ENCODE results near the gene C1QTNF12.

C1QTNF12 gene

DNA sequence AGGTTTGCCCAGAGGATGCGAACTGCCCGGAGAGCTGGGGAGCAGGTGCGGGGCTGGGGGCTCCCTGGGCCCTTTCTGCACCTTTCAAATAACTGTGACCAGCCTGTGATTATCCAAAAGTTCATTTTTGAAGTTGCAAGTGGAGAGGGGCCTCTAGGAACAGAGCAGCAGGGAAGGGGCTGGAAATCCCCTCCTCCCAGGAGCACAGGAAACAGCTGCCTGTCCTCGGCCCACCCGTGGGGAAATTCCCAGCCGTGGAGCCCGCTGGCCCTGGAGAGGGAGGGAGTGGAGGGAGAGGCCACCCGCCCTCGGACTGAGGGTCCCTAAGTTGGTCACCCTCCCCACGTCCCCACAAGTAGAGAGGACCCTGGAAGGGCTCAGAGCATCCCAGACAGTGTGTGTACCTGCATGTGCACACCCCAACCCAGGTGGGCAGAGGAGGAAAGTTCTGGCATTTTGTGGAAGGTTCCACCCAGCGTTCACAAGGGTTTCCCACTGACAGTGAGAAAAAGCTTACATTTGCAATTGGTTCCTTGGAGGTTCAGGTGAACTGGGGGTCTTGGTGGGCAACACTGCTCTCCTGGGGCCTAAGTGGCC is 31.3 kb downstream of the C1QTNF12 start:
- DNase-seq (ENCODE audit: low read depth in 2 of 2, low spot score in 1 of 2), result no peak

DNA sequence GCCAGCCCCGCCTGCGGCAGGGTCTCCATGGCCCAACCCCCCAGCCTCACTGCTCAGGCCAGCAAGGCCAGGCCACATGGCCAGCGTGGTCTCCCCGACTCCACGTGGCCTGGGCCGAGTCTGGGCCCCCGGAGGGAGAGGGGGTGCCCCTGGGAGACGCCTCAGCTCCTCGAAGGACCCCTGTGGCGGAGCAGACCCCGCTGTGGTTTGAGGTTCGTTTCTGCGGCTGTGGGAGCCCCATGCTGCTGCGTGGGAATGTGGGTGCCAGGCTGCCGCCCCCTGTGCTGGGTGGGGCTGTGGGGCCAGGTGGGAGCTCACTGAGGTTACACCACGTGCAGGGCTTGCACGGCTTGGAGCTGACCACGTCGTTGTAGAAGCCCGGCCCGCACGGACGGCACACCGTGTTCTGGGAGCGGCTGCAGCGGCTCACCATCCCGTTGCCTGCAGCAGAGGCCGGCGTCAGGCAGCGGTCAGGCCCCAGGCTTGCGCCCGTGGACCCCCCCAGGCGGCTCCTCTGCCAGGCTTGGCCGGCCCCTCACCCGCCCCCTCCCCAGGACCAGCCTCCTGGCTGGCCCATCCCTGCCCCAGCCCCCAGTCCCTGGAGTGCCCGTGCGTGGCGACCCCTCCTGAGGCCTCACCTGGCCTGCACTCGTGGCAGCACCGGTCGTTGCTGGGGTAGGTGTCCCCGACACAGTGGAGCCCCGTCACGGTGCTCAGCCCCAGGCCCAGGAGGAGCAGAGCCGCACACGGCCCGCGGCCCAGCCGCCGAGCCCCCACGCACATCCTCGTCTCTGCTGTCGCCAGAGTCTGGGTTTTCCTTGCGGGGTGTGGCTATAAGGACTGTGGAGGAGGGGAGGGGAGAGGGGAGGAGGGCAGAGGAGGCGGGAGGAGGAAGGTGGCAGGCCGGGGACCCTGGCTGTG is 32.9 kb downstream of the C1QTNF12 start, which contains the start of gene TNFRSF4:
Gene TNFRSF4, minus strand, starts transcription at position 809 of the 921 bp plus-strand sequence. Its CDS starts 26 bp downstream, at position 783.
- no peak for DNase-seq (ENCODE audit: low read depth in 2 of 2, low spot score in 1 of 2)

DNA sequence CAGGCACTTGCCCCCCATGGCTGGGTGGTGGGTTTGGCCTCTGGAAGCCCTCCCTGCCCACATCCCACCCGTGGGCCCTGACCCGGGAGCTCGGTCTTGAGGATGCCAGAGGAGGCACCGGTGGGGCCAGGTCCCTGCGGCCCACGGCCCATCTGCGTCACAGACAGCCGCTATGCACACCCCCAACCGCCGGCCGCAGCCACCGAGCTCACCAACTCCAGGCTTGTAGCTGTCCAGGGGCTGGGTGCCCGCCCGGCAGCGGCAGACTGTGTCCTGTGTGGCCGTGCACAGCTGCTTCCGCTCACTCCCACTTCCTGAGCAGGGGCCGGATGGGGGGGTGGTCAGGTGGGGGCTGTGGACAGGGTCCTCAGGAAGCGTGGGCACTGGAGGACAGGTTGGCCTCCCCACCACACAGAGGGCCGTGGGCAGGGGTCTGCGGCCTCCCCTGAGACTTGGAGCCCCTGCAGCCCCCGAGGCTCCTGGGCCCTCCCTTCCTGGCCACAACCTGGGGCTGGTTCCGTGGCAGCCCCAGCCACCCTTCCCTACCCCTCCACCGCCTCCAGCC is 33.7 kb downstream of the C1QTNF12 start:
- peak in 1 of 2 donors; percentile 46 for DNase-seq (ENCODE audit: low read depth in 2 of 2, low spot score in 1 of 2)

DNA sequence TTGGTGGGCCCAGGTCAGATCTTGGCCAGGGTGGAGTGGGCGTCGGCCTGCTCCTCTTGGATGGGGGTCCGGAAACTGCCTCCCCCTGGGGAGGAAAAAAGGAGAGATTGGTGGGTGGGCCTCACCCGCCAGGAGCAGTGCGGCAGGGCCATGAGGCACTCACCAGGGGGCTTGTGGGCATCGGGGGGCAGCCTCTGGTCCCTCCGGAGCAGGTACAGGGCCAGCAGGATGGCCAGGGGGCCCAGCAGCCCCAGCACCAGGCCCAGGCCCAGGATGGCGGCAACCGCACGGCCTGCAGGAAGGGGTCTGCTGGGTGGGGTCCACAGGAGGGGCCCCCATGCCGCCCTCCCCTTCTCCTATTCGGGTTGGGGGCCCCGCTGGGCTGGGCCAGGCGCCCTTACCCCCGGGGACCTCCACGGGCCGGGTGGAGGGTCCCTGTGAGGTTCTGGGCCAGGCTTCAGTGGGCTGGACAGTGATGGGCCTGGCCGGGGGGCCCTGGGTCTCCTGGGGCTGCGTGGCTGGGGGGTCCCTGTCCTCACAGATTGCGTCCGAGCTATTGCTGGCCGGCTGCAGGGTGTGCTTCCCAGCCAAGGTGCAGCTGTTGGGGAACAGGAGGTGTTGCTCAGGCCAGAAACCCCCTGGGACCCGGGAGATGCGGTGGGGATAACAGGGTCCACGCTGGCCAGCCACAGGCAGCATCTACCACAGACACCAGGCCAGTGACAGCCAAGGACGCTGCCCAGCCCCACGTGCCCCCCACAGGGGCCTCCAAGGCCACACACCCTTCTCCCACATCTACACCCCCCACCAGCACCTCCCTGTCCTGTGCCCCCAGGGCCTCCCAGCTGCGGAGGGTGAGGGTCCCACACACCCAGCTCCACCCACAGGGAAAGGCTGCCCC is 34.7 kb downstream of the C1QTNF12 start:
- DNase-seq (ENCODE audit: low read depth in 2 of 2, low spot score in 1 of 2), result no peak

DNA sequence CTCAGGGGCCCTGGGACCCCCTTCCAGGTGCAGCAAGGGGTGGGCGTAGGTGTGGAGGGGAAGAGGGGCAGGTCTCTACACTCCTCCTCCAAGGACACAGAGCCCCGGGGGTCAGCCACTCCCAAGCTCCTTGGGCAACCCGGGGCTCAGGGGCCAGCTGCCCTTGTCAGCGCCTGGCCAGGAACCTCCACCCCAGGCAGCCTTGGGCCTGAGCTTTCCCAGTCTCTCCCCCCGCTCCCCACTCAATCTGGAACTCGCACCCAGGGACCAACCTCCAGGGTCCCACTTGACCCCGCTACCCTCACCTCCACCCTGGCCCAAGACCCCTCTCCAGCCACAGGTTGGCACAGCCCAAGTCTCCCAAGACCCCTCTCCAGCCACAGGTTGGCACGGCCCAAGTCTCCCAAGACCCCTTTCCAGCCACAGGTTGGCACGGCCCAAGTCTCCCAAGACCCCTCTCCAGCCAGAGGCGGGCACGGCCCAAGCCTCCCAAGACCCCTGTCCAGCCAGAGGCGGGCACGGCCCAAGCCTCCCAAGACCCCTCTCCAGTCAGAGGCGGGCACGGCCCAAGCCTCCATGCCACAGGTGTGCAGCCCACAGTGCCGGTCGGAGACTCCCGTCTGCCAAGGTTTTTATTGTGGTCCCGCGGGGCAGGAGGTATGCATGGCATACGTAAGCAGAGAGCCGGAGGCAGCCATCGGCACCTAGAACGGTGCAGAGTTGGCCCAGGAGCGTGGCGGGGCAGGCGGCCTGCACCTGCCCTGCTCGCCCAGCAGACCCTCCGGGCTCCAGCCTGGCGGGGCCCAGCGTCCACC is 35.6 kb downstream of the C1QTNF12 start:
- no peak for DNase-seq (ENCODE audit: low read depth in 2 of 2, low spot score in 1 of 2)

DNA sequence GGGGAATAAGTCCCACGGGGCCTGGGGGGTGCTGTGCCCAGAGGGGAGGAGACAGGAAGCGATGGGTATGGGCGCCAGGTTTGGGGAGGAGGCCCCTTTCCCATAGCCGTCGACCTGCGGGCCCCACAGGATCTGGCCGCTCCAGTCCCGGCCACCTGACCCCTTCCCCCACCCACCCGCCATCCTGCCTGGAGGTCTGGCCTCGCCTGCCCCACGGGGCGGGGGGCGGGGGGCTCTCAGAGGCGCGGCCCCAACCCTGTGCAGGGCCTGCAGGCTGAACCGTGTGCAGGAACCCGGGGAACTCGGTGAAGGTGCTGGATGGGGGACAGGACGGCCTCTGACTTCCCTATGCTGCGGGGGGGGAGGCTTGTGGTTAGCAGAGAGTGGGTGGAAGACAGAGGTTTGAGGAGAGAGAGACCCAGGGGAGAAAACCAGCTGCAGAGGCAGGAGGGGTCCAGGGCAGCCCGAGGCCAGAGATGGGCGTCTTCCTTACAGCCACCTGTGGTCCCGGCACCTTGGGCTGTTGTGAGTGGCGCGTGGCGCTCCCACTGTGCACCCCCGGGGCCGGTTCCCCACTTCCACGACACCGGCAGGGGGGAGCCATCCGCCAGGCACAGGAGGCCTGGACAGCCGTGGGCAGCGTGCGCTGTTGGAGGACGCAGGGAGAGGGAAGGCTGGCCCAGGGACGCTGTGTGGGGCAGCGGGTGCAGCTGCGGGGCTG is 37.6 kb downstream of the C1QTNF12 start:
- no peak for DNase-seq (ENCODE audit: low read depth in 2 of 2, low spot score in 1 of 2)

DNA sequence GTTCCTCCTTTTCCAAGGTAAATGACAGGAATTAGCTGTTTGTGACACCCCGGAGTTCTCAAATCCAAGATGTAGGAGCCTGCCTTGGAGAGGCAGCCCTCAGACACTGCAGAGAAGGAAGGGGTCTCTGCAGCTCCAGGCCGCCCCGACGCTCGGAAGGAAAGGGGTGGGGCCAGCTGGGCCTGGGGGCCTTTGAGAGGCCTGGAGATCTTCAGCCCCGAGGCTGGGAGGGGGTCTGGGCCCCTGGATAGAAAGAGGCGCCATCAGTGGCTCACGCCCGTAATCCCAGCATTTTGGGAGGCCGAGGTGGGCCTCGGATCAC is 39.0 kb downstream of the C1QTNF12 start:
- no peak for DNase-seq (ENCODE audit: low read depth in 2 of 2, low spot score in 1 of 2)

DNA sequence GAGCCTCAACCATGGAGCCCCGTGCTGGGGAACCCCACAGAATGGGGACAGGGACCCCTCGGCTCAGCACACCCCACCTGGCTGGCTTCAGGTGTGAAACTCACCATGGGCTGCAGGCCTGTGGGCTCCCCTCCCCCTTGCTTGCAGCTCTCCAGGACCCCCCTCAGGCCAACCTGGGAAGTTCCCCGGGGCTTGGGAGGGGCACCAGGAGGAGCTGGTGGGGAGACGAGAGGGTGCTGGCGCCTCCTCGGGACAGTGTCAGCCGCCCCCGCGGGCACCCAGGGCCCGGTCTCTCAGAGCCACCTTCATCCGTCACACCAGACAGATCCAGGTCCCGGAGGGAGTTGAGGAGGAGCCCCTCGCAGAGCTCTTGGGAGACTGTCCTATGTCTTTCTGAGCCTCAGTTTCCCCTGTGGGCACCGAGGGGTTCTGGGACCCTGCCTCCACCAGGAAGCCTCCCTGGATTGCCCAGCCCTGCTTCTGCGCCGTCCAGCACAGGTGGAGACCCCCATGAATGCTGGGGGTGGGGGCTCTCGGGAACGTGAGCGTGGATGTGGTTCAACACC is 39.5 kb downstream of the C1QTNF12 start:
- DNase-seq (ENCODE audit: low read depth in 2 of 2, low spot score in 1 of 2), result no peak

DNA sequence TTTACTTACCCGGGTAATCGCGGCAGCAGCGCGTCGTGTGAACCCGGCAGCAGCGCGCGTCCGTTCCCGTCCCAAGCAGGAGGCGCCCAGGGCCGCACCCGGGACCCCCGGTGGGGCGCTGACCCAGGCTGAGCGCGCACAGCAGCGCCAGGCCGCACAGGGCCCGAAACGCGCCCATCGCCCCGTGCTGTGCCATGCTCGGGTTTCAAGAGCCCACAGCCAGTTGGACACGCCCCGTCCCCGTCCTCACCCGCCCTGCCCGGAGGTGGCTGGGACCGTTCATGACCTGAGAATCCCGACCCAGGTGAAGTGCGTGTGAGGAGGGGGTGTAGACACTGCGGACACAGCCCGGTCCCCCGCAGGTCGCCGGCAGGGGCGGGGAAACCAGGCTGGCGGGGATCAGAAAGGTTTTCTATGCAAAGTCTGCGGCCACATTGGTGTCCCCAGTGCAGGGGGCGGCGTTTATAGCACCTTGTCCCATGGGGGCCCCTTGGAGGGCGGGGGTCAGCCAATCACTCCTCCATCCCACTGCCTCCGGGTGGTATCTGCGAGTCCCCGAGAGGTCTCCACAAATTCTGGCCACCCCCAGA is 40.1 kb downstream of the C1QTNF12 start, which contains the start of gene TNFRSF18:
Gene TNFRSF18, minus strand, starts transcription at position 217 of the 590 bp plus-strand sequence. Its CDS starts 21 bp downstream, at position 196.
- no peak for DNase-seq (ENCODE audit: low read depth in 2 of 2, low spot score in 1 of 2)

DNA sequence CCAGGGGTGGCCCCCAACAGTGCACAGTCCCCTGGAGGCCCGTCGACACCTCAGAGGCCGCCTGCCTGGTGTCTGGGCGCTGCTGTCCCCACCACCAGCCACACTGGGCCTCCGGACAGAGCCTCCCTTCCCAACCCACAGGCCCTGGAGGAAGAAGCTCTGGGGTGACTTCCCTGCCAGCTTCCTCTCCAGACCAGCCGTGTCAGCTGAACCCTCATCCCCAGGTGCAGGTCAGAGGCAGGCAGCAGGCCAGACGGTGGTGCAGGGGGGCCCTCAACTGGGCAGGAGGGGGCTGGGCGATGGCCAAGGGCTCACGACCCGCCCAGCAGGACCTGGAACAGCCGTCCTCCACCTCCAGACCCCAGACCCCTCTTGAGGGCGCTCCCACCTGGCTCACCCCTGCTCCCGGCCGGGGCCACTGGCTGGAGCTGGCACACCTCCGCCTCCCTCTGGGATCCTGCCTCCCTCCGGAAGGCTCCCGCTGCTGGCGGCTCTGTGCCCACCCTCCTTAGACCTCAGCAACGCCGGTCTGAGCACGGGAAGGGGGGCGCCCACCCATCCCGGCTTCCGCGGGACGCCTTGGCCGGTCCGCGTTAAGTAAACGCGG is 40.6 kb downstream of the C1QTNF12 start:
- no peak for DNase-seq (ENCODE audit: low read depth in 2 of 2, low spot score in 1 of 2)

DNA sequence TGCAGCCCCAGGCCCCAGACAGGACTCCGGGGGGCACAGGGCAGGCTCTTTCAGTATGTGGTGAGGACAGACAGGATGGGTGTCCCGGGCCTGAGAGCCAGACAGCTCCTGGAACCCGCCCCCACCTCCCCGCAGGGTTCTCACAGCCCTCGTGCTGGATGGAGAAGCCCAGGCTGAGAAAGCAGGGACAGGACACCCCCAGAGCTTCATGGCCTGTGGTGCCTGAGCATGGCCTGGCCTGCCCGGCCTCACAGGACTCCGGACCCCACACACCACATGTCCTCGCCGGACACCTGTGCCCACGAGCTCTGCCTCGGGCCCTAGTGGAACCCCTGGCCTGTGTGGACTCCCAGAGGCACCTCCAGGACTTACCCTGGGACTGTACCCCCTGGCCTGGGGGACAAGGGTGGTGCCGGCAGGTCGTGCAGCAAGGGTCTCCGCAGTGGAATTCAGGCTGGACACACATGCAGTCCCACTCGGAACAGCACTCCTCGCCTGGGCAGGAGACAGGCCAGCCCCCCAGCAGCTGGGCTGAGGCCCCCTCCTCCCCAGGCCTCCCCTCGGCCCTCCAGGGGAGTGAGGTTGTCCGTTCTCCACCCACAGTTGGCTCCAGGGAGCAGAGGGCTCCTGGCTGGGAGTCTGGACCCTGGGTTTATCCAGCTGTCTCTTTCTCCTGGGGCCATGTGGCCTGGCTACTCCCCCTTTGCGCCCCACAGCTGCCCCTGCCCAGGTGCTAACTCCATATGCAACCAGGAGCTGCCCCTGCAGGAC is 41.3 kb downstream of the C1QTNF12 start:
- no peak for DNase-seq (ENCODE audit: low read depth in 2 of 2, low spot score in 1 of 2)

DNA sequence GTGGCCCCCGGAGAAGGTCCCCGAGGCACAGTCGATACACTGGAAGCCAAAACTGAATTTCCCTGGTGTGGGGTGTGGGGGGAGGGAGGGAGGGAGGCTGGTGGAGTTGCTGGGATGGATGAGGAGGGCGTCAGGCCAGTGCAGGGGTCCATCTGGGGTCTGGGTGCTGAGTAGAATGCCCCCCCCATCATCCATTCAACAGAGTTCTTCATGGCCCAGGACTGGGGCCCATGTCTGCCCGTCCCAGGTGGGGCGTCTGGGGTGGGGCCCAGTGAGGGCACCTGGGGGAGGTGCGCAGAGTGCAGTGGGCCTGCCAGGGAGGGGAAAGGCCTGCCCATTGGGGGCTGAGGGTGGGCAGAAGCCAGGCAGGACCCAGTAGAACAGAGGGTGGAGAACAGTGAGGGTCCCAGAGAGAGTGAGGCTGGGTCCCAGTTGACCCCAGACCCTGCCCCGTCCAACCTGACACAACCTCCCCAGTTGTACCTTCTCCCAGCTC is 42.0 kb downstream of the C1QTNF12 start:
- DNase-seq (ENCODE audit: low read depth in 2 of 2, low spot score in 1 of 2), result no peak

DNA sequence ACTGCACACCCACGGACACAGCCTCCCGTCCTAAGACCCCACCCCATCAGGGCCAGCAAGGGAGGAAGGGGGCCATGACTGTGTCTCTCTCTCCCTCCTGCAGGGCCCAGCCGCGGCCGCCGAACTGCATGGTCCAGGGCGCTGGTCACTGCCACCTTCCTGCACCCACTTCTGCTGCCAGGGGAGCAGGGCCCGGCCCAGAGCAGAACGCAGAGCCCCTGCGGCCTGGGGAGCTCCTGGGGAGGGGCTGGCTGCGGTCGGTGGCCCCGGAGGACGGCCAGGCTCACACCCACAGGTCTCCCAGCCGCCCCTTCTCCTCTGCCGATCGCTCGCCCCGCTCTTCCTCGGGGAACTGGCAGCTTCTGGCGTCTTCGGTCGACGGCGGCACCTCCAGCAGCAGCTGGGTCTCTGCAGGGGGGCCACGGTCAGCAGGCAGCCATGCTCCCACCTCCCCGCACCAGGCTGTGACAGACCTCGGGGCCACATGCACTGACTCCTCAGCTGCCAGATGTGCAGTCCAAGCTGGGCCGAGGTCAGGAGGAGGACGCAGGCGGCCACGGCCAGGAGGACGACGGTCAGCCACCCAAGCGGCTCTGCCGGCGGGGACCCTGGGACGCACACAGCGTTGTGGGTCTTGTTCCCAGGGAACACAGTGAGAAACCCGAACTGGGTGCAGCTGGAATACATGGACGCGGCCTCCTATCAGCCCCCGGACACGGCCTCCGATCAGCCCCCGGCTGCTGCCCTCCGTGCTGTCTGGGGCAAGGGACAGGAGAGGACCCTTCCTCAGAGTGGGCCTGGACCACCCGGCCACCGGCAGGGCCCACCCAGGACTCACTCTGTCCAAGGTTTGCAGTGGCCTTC is 42.7 kb downstream of the C1QTNF12 start:
- DNase-seq (ENCODE audit: low read depth in 2 of 2, low spot score in 1 of 2), result no peak

DNA sequence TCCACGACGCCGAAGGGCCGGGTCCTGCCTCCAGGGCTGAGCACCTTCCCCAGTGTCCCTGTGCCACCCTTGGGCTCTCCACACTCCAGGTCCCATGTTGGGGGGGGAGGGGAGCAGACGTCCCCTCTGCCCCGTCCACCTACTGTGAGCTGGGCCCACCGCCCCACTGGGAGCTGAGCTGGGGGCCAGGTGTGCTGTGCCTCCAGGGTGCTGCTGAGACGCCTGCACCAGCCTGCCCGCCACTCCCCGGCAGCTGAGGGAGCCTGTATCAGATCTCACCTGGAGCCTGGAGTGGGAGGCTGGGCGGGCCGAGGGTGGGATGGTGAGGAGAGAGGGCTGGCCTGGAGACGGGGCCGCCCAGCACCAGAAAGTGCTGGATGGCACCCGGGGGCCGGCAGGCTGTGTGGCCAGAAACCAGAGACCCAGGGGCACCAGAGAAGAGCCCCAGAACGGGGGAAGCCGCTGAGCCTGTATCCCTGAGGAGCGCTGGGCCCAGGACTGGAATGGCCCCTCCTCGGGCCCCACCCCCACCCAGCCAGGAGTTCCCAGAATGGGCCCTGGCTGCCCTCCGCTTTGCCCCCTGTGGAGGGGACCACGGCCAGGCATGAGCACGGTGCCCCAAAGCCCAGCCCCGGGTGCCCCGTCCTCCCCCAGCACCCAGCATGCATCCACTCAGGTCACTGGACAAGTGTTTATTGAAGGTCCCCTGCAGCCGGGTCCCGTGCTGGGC is 43.5 kb downstream of the C1QTNF12 start:
- DNase-seq (ENCODE audit: low read depth in 2 of 2, low spot score in 1 of 2), result no peak

DNA sequence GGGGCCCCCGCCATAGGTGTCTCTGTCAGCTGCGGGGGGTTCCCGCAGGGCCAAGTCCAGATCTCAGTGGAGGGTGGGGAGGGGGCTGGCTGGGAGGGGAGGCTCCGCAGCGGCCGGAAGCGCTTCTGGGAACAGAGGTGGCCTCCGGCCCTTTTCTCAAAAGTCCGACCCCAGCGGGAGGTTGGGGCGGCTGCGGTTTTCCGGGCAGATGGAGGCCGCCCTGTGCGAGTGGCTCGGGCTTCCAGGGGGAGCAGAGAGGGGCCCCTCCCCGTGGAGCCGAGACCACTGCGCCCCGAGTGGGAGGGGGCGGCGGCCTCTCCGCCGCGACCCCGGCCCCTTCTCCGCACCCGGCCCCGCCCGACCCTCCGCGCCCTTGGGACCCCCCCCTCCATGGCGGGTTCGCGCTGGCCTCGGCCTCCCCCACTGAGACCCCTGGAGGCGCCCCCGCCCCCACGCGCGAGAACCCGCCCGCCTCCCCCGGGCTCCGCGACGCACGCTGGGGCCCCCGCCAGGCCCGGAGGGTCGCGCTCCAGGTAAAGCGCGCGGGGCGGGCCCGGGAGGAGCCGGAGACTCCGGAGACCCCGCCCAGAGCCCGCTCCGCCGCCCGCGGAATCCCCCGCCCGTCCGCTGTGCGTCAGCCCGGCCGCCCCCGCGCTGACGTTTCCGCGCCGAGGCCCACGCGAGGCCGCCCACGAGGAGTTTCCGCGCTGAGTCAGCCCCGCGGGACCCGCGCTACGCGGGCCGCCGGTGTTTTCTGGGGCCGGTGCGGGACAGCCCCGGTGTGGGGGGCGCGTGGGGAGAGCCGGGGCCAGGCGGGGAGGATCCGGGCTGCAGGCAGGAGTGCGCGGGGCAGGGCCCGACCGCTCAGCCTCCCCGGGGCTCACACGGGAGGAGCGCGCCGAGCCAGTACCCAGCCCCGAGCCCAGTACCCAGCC is 45.4 kb downstream of the C1QTNF12 start:
- DNase-seq (ENCODE audit: low read depth in 2 of 2, low spot score in 1 of 2), result peak; percentile 84 to 87
